Choroid plexus epithelial cell (primary cell): Measurements from ENCODE around the gene KHNYN.

Source experiments
- DNase-seq: peaks from one replicate; pipeline ENCODE4 v3.0.0-alpha.2; 2010; ENCODE audit warnings: low read depth
- H3K4me3 ChIP-seq: 2 replicates; pipeline ENCODE4 v1.5.1; 2011; ENCODE audit warnings: low read depth, mild to moderate bottlenecking, control low read depth, low read length, moderate library complexity
- CTCF ChIP-seq: conservative IDR thresholded peaks from 2 replicates; pipeline ENCODE4 v1.5.1; 2011; ENCODE audit warnings: low read depth, mild to moderate bottlenecking, control low read depth, inconsistent platforms, low read length, moderate library complexity

Gene KHNYN

DNA sequence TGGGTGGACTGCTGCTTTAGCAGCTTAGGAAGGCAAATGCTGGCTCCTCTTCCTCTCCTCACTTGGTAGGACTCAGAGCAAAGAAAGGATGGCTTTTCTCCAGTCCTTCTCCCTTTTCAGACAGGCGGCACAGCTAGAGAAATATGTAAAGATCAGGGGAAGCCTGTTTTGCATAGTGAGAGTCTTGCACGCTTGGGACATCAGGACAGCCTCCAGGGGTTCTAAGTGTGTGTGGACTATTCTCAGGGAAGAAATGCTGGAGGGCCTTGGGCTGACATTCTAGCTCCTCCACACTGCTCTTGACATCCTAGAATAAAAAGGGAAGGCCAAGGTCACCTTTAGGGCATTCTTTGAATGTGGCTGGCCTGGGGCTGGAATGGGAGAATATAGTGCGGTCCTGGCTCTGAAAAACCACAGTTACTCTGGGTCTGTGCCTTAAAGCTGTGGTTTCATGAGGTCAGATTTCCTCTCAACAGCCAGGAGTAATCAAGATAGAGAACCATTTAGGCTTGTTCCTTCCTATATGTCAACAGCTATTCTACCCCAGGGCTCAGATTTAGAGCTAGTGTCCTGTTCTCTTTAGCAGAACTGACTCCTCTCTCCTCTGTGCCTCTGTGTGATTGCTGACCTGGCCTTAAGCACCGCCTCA is 54.0 kb downstream of the KHNYN start:
- no peak for TF ChIP-seq CTCF
- DNase-seq: peak; percentile 10
- H3K4me3 ChIP-seq: no peak overlapping the region
